OCI-M2 (cell line): ENCODE data around the gene TFR2.

Experiments
- DNase-seq: peaks from one replicate; lab custom pipeline; 2025; ENCODE audit not compliant: unreplicated experiment; lab: John Stamatoyannopoulos, UW

The TFR2 gene

DNA sequence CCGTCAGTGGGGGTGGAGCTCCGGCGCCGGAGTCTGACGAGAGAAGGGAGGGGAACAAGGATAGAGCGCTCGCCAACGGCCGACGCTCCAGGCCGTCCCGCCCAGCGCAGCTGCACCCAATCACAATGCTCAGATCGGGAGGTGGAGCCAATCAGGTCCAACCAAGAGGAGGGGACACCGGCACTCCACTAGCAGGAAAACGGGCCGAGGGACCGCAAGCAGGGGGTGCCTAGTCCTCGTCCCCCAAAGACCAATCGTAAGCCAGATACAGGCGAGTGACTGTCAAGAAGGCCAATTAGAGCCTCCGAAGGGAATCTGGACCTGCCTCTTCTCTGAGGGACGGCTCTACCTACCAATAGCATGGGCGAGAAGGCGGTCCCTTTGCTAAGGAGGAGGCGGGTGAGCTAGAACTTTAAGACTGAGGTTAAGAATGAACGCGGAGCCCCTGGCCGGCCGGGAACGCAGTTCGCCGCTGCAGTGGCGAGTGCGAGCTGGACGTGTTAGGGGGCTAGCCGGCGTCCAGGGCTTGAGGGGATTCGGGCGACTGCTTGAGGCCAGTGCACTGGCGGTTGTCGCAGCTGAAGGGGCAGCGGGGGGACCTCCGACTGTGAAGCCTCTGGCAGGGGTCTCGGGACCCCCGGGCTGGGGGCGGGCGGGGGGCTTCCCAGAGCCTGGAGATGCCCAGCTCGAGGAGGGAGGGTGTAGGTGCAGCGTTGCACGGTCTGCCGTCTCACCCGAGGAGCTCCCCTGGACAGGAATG lies 54.9 kb downstream of the TFR2 start, which contains the start of gene FBXO24:
TSS of gene FBXO24 (plus strand) at position 63 of the 760 bp plus-strand sequence. CDS start at position 361, 298 bp downstream.
- DNase-seq: peak; percentile 97

DNA sequence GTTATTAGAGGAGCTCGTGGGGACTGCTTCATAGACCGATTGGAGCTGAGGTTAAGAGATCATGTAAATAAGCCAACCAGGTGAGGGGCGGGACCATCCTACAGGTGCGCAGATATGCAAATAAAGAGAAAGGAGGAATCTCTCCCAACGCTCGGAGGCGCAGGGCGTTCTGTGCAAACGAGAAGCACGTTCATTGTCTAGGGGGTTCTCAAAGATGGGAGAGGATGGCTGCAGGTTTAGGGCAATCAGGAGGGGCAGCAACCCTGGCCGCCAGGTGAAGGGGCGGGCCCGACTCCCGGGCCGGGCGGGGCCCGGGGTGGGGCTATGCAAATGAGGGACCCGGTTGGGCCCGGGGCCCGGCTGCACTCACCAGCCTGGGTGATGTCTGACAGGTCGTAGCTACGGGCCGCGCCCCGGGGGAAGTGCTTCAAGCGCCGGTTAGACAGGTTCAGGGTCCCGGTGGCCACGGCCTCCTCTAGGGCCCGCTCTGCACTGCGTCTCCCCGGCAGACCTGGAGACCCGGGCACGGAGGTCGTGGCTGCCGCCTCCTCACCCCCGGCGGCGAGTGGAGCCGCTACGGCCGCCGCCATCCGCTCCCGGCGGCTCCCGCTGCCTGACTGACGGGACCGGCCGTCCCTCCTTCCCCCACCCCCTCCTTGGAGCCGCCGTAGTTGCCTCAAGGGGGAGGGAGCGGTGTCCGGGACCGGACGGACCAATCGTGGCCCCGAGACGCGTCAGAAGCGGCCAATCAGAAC lies 55.7 kb downstream of the TFR2 start, which contains the start of gene LRCH4:
TSS of gene LRCH4 (minus strand) at position 619 of the 755 bp plus-strand sequence. CDS start at position 590, 29 bp downstream.
- DNase-seq: no peak

GRCh38 chr7:100584683-100585510 lies 56.5 kb downstream of the TFR2 start:
- DNase-seq: no peak

GRCh38 chr7:100584054-100584682 lies 57.2 kb downstream of the TFR2 start:
- no peak for DNase-seq

DNA sequence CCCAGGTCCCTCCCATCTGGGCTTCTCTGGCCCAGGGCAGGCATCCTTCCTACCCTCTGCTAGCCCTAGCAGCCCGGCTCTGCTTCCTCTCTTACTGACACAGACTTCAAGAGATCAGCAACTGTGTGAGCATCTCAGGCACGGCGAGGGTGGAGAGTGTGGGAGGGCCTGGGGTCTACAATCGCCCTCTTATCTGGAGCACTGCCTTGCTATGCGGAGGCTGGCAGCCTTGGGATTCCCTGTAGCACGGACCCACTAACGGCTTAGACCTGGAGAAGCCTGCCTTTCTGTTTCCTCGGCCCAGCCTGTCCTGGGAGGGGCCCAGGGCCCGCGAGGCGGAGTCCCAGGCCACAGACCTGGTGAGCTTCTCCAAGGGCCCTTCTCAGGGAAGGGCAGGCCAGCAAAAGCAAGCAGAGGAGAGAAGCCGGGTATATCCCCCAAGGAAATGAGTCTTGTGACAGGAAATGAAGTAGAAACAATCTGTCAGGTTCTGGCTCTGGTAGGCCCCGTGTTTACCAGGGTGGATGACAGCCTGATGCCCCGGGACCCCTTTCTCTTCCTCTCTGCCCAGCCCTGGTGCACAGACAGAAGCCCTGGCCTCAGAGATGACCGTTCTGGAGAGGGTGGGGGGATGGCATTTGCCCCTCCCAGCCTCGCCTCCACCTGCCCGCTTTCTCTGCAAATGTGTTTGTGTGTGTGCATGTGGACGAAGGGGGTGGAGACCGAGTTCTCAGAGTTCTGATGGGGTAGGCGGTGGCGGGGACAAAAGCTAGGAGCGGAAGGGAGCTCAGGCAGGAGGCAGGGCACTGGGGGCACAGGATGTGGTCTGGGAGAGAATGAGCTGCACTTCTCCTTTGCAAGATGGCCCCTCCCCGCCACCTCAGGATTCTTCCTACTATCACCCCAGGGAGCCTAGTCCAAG lies 58.0 kb downstream of the TFR2 start:
- DNase-seq: no peak

- no peak for DNase-seq
Observed at GRCh38 chr7:100582650-100583049, 58.7 kb downstream of the TFR2 start.

- DNase-seq: no peak
Observed at GRCh38 chr7:100582041-100582579, 59.2 kb downstream of the TFR2 start.

- no peak for DNase-seq
Observed at GRCh38 chr7:100580466-100581283, 60.7 kb downstream of the TFR2 start.

DNA sequence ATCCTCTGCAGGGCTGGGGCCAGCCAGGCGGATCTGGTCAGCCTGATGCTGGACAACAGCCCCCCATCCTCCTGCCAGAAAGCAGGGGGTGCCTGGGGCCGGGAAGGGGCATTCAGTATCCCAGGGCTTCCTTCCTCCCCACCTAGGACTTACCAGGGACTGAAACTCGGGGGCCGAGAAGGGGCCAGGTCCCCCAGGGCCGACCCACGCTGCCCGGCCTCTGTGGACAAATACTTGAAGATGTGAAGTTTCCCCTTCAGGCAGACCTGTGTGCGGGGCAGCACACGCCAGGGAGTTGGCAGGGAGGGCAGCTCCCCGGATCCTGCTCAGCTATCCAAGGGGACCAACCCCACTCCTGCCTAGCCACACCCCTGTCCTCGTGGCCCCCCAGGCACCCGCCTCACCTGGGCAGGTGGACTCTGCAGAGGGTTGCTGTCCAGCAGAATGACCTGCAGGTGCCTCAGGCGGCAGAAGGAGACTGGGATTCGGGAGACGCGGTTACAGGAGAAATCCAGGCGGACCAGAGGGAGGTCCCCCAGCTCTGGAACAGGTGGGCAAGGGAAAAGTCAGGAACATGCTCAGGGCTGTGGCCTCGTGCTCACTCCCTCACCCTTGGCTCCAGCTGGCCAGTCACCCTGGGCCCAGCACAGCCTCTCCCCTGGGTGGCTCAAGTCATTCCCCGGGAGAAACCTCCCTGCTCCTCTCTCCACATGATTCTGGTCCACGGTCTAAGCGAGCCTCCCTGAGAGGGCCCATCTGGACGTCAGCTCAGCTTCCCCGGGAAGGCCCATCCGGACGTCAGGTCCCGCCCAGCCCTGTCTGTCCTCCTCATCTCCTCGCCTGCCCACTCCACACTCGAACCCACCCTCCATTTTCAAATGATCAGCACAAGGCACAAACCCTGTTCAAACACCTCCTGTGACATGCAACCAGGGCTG lies 62.8 kb downstream of the TFR2 start:
- DNase-seq: no peak

DNA sequence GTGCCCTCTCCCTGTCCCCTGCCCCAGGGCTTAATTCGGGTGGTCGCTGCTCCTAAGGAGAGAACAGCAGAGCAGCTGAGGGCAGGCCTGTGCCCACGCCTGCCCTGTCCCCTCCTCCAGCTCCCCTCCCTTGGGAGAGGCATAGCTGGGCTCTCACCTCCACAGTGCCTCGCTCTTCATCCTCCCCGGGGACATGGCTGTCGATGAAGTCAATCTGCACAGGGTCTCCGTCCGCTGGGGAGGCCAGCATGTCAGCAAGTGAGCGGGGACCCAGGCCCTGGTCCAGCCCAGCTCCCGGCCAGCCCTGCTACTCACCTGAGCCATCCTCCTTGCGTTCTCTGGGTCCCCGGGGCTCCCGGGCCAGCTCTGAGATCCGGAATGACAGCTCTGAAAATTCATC lies 63.8 kb downstream of the TFR2 start:
- DNase-seq: no peak

- DNase-seq: no peak
Observed at GRCh38 chr7:100577103-100577502, 64.2 kb downstream of the TFR2 start.

DNA sequence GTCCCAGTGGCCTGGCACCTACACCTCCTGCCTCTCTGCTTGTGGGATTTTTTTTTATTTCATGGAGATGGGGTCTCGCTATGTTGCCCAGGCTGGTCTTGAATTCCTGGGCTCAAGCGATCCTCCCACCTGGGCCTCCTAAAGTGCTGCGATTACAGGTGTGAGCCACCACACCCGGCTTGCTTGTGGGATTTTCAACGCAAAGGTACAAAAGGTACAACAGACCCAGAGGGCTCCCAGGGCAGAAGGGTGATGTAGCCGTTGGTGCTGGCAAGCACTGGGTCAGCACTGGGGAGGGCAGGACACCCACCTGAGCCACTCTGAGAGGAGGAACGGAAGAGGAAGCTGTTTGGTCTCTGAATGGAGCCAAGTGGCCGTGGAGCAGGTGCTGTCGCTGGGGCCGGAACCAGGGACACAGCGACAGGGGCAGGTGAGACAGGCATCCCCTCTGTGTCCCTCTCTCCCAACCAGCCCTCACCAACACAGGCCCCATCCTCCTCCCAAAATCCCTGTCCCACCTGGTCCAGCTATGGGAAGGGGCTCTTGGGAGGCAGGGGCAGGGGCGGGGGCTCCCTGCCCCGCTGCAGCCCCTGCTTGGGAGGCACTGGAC lies 64.9 kb downstream of the TFR2 start:
- DNase-seq: no peak

- DNase-seq: no peak
Observed at GRCh38 chr7:100575746-100576383, 65.5 kb downstream of the TFR2 start.

- DNase-seq: no peak
Observed at GRCh38 chr7:100575206-100575631, 66.1 kb downstream of the TFR2 start.

DNA sequence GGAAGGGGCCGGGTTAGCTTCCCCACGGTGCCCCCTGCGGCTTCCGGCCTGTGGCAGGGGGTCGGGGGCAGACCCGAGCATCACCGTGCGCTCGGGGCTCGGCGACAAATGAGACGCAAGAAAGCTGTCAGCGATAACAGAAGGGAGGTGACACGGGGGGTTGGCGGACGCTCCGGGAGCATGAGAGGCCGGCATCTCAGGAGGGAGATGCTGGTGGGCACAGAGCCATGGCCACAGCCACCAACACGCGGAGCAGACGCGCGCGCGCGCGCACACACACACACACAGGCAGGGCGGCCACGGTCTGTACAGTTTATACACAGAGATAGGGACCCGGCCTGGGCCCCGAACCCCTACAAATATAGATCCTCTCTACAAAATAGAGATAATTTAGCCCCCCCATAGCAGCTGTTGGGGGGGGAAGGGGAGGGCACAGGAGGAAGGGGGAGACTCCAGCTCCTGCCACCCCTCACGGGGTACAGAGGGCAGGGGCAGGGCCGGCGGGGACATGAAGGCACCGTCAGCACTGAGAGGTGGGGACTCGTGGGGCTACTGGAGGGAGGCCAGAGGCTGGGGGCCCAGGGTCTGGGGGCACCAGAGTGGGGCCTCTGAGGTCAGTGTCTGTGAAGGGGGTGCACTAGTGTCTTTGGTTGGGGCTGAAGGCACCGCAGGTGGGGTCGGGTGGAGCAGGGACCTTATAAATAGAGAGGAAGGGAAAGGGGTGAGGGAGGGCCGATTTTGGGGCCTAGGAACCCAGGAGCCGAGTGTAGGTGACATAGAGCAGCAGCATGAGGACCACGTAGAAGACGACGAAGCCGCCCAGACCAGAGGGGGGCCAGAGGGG lies 66.8 kb downstream of the TFR2 start:
- no peak for DNase-seq
